H1 (cell line): Measurements from ENCODE around the gene STEAP4. TPM values are rescaled to one million over a fixed set of nuclear protein-coding genes. Genes with fewer than 3 reads are reported as not detected.

ENCODE experiments used
- EZH2 ChIP-seq: fragments of 200-600 bp; sonication (generic); IDR thresholded peaks from 2 replicates; pipeline ENCODE4 v1.7.1; 2012; ENCODE audit warnings: low read depth, mild to moderate bottlenecking, moderate library complexity, low read length, inconsistent platforms; ENCODE audit not compliant: severe bottlenecking
- POLR2AphosphoS5 ChIP-seq: IDR thresholded peaks from 2 replicates; pipeline ENCODE4 v1.6.1; 2011; ENCODE audit warnings: low read depth, low read length
- RFX5 ChIP-seq: IDR thresholded peaks from 2 replicates; pipeline ENCODE4 v1.6.1; 2011; ENCODE audit warnings: low read depth, low read length, improper control_type of control experiment, borderline replicate concordance
- polyA plus RNA-seq, 7 experiments: library from polyadenylated mRNA; depleted of rRNA in 3 of 7; stranded (reverse) in 5 of 7; unstranded in 2 of 7; fragments of >200 nt in 5 of 7; fragments of 200-250 nt in 2 of 7; gene quantifications; 1 replicate in 5 of 7; 2 replicates in 1 of 7; 4 replicates in 1 of 7; pipeline versions ENCODE4 v1.2.1 to v1.2.3, GENCODE V29; 2011 to 2013; ENCODE audit warnings: missing spikeins in 2 of 7, mixed read lengths in 2 of 7
- total RNA-seq: library from RNA; stranded (reverse); fragmentation: NEBNext Ultra II Directional; extraction: Animal tissue kit (Norgen Biotek cat#: 25700); gene quantifications from 2 replicates; pipeline ENCODE4 v1.2.1, GENCODE V29; 2021

Gene STEAP4
- total and polyA plus RNA-seq, 2 of the 8 experiments (the other 6 are each of a cell fraction or from before 2014, with no cell fraction given), result under 0.01 TPM; not detected in 1

DNA sequence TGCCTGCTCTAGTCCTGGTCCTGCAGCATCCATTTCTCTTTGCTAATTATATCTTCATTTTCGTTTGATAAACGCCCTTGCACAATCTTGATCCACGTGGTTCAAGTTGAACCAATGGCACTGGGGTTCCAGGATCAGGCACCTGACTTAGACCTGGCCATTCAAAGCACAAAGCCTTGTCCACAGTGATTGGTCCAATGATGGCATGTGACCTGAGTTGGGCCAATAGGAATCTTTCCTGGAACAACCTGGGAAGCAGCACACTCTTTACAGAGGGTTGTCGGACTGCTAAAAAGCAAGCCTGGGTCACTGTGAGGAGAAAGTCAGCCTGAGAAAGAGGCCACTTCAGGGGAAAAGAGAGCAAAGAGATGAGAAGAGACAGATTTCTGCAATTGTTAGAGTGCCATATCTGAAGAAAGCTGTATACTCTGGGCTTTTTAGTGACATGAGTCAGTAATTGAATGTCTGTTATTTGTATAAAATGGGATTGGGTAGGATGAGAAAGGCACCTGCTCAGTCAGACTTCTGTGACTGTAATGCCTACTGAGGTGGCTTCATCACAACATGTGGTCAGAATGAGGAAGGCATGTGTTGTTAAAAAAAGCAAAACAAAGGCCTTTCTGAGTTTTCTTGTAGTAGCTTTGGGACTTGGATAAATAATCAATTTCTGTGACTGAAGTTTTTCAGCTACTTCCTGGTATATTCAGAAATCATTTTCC is 4.4 kb upstream of the STEAP4 start (continued):
- TF ChIP-seq EZH2 (no peak), RFX5 (no peak), POLR2AphosphoS5 (no peak)
